ENCODE measurements around the gene EPHB1.

Gene EPHB1

DNA sequence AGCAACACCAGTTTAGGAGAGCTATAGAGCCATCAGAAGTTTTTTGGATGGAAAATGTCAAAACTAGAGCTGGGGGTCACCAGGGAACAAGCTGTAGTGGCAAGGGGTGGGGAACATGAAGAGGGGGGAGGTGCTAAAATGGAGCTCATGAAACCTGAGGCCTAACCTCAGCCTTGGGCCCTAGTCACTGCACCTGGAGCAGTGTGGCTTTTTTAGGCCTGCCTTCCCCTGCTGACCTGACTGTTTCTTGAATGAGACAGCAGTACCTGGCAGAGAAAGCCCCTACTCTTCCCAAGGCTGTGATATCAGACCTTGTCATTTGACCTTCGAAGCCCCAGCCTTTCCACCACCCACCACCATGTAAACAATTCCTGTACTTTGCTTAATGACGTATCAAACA, 383.5 kb downstream of the EPHB1 start:
- H3K4me3 ChIP-seq (ENCODE audit: low read length), result no peak overlapping the region

DNA sequence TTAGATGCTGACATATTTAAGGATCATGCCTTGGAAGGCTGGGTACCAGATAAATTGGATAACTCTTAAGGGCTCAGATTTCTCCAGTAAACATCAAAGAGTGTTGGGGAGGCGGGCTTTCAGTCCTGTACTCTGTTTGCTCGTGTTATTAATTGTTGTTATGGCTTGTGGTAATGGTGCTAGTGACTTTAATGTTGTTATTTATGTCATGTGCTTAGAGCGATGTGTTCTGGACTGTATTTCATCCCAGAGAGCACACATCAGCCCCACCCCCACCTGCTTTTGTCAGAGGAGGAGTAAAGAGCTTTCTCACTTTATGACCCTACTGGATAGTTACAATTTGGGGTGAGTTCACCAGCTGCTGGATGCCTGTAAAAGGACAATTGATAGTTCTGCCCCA, 386.3 kb downstream of the EPHB1 start:
- no peak overlapping the region for H3K4me3 ChIP-seq (ENCODE audit: low read length)
- no peak for DNase-seq (ENCODE audit: low read depth, low spot score)

More for the DNA sequence above, 383.5 kb downstream of the EPHB1 start:
- DNase-seq (ENCODE audit: low read depth, low spot score), result no peak

DNA sequence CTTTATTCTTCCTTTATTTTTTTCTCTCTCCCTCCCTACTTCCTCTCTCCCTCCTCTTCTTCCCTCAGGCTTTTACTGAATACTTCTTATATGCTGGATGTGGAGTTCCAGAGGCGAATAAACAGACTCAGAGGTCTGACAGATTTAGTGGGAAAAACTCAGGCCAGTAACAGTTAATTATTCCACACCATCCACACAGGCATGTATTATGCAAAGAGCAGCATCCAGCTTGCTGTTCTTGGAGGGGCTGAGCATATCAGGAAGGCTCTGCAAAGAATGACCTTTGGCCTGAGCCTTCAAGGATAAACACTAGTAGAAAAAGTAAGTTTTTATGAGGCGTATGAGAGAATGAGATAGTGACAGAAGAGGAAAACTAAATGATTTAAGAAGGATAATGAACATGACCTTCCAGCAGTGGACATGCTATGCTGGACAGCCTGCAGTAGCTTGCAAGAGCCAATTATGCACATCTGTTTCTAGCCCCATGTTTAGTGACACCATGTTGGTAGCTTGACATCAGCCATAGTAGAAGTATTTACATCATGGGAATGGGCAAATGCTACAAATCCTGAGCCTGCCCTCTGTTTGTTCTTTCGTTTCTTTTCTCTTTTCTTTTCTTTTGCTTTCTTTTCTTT, 387.4 kb downstream of the EPHB1 start:
- H3K4me3 ChIP-seq (ENCODE audit: low read length), result no peak overlapping the region

DNA sequence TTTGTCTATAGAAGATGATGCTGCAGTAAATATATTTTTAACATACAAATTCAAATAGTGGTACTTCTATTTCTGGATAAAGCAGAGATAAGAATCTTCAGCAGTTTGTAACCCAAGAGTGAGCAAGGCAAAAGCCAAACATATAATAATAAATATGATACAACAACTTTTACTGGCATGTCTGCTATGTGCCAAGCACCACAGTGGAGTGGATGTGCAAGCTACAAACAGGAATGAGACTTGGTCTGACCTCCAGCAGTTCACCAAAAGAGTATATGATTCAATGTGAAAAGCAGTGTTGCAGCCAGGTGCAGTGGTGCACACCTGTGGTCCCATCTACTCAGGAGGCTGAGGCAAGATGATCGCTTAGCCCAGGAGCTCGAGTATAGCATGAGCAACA, 395.6 kb downstream of the EPHB1 start:
- no peak for DNase-seq (ENCODE audit: low read depth, low spot score)
- H3K4me3 ChIP-seq (ENCODE audit: low read length), result no peak overlapping the region

More for the DNA sequence above, 387.4 kb downstream of the EPHB1 start:
- DNase-seq (ENCODE audit: low read depth, low spot score), result no peak

DNA sequence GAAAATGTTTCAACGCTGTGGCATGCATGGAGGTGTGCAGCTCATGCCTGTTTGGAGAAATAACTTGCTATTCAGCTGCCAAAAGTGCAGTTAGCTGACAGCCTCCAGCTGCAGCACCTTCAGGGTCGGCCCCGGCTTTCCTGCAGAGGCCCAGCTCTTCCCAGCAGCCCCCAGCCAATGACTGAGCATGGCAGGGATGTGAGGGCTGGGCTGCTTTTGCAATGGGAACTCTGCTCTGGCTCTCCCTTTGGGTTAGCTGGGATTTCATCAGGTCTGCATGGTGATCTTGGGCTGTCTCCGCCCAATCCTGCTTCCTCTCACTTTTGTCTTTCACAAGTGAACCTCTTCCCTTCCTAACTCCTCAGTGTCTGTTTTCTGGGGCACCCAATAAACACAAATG, 396.6 kb downstream of the EPHB1 start:
- DNase-seq (ENCODE audit: low read depth, low spot score), result no peak
- no peak overlapping the region for H3K4me3 ChIP-seq (ENCODE audit: low read length)

DNA sequence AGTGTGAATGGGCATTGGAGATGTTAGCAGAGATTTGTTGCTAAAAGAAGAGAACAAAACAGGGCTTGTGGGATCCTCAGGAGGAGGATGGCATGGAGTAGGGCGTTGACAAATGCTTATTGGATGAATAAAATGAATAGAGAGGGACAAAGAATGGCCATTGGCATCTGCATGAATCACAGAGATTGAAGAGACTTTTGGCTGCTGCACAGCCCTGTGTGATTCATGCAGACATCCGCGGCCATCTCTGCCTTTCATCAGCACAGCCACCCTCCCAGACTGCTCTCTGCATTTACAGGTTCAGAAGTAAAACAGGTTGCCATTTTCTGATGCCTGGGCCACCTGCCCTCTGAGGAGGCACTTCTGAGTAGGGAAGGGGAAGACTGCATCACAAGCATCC, 397.9 kb downstream of the EPHB1 start:
- no peak overlapping the region for H3K4me3 ChIP-seq (ENCODE audit: low read length)
- DNase-seq (ENCODE audit: low read depth, low spot score), result no peak

DNA sequence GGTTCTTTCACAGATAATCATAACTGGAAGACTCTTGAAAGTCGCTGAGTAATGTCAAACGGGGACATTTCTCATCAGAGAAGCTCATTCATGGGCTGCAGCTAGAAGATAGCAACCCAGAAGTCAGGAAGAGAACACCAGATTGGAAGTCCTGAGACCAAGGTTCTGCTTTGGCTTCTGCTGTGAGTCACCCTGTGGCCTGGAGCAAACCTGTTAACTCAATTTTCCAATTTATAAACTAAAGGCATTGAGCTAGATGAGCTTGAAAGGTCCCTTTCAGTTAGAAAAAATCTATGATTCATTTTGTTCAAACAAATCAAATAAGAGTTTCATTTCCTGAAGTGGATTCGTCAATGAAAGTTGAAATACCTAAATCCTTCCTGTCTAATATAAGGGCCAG, 402.2 kb downstream of the EPHB1 start:
- no peak overlapping the region for H3K4me3 ChIP-seq (ENCODE audit: low read length)
- DNase-seq (ENCODE audit: low read depth, low spot score), result no peak

DNA sequence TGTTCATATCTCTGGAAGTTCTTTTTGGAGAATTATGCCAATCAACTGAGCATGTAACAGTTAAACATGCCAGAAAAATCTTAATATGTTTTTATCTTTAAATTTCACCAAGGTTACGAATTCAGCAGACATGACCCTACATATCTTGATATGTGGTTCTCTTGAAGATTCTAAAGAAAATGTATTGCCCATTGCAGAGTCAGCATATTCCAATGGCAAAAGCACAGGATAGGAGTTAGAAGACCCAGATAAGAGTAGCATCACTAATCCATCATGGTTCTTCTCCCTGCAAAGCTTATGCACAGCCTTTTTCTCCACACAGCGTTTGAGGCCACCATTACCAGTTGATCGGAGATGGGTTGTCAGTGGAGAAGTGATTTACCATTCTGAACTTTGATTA, 402.8 kb downstream of the EPHB1 start:
- H3K4me3 ChIP-seq (ENCODE audit: low read length), result no peak overlapping the region
- DNase-seq (ENCODE audit: low read depth, low spot score), result no peak

DNA sequence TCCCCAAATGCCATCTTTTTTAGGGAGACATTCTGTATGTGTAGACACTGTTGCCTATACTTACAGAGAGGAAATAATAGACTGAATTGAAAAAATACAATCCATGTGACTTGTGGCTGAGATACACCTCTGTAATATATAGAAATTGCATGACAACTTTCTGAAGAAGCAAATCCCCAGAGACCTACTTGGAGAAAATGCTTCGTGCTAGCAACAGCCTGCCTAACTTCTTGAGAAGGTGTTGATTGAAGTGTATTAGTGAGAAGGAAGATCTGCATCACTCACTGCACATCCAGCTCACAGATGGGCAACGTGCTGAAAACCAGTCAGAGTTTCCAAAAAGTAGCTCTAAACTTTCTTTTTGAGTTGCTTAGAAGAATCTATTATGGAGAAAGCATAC, 404.1 kb downstream of the EPHB1 start:
- no peak overlapping the region for H3K4me3 ChIP-seq (ENCODE audit: low read length)
- no peak for DNase-seq (ENCODE audit: low read depth, low spot score)

DNA sequence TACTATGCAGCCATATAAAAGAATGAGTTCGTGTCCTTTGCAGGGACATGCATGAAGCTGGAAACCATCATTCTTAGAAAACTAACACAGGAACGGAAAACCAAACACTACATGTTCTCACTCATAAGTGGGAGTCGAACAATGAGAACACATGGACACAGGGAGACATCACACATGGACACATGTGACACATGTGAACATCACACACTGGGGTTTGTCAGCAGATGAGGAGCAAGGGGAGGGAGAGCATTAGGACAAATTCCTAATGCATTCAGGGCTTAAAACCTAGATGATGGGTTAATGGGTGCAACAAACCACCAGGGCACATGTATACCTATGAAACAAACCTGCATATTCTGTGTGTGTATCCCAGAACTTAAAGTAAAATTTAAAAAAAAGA, 408.0 kb downstream of the EPHB1 start:
- DNase-seq (ENCODE audit: low read depth, low spot score), result no peak
- no peak overlapping the region for H3K4me3 ChIP-seq (ENCODE audit: low read length)

DNA sequence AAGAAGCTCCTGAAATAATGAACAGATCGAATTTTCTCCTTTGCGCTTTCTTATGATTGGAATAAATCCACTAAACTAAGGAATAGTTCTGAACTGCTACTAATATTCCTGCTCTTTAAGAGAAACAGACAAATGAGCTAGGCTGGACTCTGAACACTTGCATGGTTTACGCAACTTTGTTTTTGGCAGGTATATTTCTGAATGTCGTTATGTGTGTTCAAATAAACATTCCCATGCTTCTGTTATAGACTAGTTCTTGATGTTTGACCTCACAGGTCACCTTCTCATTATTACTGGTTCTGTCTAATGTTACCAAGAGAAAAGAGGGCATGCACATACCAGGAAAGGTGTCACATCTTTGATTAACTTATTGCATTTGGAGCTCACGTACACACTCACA, 418.2 kb downstream of the EPHB1 start:
- DNase-seq (ENCODE audit: low read depth, low spot score), result no peak
- no peak overlapping the region for H3K4me3 ChIP-seq (ENCODE audit: low read length)

DNA sequence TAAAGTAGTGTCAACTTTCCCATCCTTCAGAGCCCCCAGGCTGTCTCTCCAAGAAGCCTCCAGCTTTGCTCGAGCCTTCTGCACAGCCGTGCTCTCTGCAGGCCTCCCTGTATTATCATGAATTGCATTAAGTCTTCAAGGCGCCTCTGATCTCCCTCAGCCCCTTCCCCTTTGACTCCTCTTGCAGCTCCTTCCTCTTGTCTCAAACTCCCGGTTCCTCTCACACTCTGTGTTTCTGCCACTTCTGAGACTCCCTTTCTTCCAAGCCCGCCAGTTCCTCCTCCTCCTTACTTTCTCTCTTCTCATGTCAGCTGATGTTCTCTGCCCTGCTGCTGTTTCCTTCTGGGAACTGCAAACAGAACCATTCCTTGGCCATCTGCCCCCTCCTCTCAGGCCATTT, 418.8 kb downstream of the EPHB1 start:
- H3K4me3 ChIP-seq (ENCODE audit: low read length), result no peak overlapping the region
- DNase-seq (ENCODE audit: low read depth, low spot score), result no peak

DNA sequence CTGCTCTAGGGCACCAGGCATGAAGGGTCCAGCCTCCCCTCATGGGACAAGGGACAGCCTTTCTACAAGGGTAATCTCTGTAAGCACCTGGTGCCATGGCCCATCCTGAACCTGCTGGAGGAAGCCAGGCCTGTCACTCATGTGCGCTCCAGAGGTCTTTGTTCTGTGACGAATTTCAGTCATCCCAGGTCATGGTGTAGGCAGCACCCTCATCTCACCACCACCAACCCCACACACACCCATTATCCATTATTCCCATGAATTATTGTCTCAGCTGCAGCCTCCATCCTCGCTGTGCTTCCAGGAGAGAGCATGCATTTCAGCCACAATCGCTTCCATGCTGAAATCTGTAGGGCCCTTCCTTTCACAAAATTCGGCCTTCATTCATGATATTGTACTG, 419.3 kb downstream of the EPHB1 start:
- no peak overlapping the region for H3K4me3 ChIP-seq (ENCODE audit: low read length)
- DNase-seq (ENCODE audit: low read depth, low spot score), result no peak

DNA sequence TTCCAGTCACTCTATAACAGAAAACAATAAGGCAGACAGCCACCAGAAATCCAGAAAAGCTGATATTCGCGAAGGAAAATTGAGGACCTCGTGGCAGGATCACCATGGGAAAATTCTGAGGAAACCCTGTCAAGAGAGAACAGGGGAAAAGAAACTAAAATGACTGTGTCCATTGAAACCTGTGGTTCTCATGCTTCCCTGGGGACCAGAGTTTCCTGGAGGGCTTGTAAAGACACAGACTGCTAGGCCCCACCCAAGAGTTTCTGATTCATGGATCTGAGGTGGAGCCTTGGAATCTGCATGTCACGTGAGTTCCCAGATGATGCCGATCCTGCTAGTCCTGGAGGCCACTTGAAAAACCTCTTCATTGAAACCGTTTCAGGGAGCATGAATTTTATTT, 420.5 kb downstream of the EPHB1 start:
- no peak for DNase-seq (ENCODE audit: low read depth, low spot score)
- H3K4me3 ChIP-seq (ENCODE audit: low read length), result no peak overlapping the region

DNA sequence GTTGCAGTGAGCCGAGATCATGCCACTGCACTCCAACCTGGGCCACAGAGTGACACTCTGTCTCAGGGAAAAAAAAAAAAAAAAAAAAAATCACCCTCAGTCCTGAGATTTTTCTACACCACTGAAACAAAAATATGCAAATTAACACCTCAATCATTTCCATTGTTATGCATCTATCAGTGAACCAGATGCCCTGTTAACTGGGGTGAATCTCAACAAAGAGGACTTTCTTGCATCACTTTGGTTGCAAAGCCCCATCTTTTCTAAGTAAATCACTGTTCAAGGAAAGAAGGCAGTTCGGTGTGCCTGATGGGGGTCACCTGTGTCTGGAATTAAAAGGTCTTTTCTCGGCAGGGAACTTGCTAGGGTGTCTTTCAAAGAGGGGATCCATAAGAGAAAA, 421.6 kb downstream of the EPHB1 start:
- H3K4me3 ChIP-seq (ENCODE audit: low read length), result no peak overlapping the region
- DNase-seq (ENCODE audit: low read depth, low spot score), result no peak

DNA sequence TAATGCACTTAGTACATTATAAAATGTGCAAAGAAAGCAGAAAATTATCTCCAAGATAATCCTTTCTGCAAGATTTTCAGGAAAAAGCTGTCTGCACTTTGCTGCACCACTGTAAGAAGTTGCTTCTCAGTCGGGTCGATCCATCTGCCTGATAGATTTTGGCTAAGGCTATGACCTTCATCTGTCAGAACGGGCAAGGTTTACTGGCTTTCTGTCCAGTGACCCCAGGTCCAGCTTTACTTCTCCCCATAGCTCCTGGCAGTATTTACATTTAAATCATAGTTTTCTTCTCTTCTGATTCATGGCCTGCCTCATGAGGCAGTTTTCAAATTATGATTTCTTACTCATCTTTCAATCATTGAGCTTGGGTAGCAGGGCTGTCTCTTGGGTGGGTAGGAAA, 422.7 kb downstream of the EPHB1 start:
- no peak for DNase-seq (ENCODE audit: low read depth, low spot score)
- H3K4me3 ChIP-seq (ENCODE audit: low read length), result no peak overlapping the region

DNA sequence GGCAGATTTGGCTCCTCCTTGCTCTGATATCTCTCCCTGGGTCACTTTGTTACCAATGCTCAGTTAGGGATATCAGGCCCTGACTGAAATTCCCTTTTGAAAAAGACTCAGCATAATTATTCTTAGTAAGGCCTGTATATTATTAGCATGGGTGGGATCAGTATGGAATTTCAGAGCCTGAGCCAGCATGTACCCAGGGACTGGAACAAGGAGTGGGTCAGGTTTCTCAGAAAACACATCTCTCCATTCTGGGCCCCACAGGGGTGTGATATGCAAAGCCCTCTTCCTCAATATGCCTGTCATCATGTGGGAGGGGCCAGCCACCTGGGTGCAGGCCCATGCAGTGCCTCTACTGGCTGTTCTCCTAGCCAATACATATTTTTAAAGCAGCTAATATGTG, 423.2 kb downstream of the EPHB1 start:
- no peak for DNase-seq (ENCODE audit: low read depth, low spot score)
- H3K4me3 ChIP-seq (ENCODE audit: low read length), result no peak overlapping the region

DNA sequence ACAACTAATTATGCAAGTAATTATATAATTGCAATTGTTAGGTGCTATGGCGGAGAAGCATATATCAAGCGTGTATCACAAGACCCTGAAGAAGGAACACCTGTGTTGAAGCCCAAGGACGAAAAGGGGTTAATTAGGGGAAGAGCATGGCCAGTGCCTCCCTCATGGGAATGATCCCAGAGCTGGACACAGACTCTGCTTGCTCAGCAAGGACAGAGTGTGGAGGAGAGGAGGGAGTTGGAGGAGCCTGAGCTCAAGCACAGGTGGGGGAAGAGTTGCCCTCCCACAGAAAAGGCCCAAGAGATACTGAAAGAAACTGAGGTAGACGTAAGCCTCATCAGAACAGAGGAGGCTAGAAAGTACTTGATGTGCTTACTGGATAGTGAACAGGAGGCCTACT, 423.7 kb downstream of the EPHB1 start:
- no peak overlapping the region for H3K4me3 ChIP-seq (ENCODE audit: low read length)
- no peak for DNase-seq (ENCODE audit: low read depth, low spot score)

DNA sequence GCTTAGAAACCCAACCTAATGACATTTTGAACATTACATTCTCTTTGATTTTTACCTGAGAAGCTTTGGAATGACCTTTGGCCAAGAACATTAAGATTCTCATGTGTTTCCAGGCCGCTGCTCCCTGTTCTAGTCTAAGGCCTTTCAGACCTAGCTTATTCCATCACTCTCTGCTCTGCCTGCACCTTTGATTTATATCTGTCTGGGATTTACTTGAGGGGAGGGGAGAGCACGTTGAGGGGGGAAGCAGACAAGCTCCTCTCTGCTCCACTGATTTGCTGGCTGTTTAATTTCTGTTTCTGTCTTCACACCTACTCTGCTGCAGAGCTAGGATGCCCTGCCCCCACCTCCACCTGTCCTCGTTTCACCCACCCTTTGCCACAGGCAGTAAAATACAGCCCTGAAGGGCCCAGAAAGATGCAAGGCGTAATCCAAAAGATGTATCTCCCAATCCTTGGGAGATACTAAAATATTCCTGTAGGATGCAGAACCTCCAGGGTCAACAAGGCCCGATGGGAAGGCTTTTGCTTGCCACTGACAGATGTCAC, 429.8 kb downstream of the EPHB1 start:
- peak; percentile 14 for DNase-seq (ENCODE audit: low read depth, low spot score)
- no peak overlapping the region for H3K4me3 ChIP-seq (ENCODE audit: low read length)

DNA sequence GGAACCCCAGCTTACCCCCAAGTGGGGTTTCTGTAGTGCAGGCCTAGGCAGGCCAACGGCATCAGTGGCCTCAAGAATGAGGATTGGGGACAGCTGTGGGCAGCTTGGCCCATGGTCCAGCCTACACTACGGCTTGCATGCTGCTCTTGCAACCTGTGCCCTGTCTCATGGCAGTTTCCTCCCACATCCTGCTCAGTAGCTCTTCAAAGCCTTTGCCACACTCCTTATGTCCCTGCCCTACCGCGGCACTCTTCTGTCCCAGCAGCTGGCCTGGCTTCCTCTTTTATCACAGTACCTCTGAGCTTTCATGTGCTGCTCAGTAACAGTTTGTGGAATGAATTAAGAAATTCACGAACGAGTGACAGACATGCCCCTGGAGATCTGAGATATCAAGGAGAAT, 431.0 kb downstream of the EPHB1 start:
- DNase-seq (ENCODE audit: low read depth, low spot score), result peak; percentile 90

DNA sequence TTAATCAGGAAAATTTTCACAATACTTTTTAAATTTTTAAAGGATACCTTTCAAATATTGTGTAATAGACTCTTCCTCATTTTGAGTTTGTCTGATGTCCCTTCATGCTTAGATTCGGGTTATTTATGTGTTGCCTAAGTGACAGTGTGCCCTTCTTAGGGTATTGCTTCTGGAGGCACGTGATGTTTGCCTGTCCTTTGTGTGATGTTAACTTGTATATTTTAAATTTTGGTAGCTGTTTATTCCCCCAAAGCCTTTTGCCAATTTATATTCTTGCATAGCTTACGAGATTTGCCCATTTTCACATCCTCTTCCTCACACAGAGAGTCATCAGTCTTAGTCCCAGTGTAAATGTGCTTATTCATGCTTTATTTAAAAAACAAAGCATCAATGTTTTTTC, 433.1 kb downstream of the EPHB1 start:
- H3K4me3 ChIP-seq (ENCODE audit: low read length), result no peak overlapping the region
- DNase-seq (ENCODE audit: low read depth, low spot score), result no peak

More for the DNA sequence above, 431.0 kb downstream of the EPHB1 start:
- peak overlapping the region; percentile 17 for H3K4me3 ChIP-seq (ENCODE audit: low read length)
